ENCODE measurements around the gene MYRF.
A peak's percentile ranks its signal among the peaks of the same experiment; 100 is the strongest.

DNA sequence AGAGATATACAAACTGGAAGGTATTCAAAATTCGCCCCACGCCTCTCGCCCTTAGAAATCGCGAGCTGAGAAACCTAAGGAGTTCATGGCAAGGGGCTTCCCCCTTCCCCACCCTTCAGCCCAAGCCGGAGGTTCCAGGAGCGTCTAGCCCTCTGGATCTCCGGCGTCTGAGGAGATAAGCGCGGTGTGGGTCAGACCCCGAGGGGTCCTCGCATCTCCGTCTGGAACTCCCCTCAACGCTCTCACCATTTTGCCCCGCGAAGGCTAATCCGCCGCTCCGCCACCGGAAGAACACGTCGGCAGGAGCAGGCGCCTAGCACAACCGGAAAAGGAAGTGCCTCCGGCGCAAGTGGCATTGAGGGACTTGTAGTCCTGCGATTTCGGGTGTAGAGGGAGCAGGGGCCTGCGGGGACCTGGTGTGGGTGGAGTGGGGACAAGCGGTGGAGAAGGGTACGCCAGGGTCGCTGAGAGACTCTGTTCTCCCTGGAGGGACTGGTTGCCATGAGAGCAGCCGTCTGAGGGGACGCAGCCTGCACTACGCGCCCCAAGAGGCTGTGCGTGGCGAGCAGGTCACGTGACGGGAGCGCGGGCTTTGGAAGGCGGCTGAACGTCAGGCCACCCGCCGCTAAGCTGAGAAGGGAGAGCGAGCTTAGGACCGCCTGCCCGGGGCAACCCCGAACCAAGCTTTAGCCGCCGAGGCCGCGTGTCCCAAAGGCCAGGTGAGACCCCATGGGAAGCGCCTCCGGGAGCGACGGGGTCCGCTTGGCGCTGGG, 40.1 kb downstream of the MYRF start, which contains the start of the genes FEN1 and TMEM258:
- TF ChIP-seq, protein P1, sequence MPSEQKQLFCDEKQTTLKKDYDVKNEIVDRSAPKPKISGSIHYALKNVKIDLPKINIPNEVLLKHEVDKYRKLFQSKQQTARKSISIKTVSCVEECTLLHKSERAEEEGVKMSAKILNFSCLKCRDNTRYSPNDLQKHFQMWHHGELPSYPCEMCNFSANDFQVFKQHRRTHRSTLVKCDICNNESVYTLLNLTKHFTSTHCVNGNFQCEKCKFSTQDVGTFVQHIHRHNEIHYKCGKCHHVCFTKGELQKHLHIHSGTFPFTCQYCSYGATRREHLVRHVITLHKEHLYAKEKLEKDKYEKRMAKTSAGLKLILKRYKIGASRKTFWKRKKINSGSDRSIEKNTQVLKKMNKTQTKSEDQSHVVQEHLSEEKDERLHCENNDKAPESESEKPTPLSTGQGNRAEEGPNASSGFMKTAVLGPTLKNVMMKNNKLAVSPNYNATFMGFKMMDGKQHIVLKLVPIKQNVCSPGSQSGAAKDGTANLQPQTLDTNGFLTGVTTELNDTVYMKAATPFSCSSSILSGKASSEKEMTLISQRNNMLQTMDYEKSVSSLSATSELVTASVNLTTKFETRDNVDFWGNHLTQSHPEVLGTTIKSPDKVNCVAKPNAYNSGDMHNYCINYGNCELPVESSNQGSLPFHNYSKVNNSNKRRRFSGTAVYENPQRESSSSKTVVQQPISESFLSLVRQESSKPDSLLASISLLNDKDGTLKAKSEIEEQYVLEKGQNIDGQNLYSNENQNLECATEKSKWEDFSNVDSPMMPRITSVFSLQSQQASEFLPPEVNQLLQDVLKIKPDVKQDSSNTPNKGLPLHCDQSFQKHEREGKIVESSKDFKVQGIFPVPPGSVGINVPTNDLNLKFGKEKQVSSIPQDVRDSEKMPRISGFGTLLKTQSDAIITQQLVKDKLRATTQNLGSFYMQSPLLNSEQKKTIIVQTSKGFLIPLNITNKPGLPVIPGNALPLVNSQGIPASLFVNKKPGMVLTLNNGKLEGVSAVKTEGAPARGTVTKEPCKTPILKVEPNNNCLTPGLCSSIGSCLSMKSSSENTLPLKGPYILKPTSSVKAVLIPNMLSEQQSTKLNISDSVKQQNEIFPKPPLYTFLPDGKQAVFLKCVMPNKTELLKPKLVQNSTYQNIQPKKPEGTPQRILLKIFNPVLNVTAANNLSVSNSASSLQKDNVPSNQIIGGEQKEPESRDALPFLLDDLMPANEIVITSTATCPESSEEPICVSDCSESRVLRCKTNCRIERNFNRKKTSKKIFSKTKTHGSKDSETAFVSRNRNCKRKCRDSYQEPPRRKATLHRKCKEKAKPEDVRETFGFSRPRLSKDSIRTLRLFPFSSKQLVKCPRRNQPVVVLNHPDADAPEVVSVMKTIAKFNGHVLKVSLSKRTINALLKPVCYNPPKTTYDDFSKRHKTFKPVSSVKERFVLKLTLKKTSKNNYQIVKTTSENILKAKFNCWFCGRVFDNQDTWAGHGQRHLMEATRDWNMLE (tag by site-specific recombination; conservative IDR thresholded peaks at IDR 0.05; ENCODE audit: low read depth): peak; percentile 87
- TF ChIP-seq ZNF777 (tag by site-specific recombination; IDR thresholded peaks at IDR 0.05; ENCODE audit: borderline replicate concordance) (peak; percentile 22; the same call in 1 of the 2 replicates), ZNF175 (tag by site-specific recombination; IDR thresholded peaks at IDR 0.05) (no peak), ZNF501 (tag by site-specific recombination; IDR thresholded peaks at IDR 0.05) (no peak; the same call in 1 of the 2 replicates), ZBTB8A (tag by site-specific recombination; IDR thresholded peaks at IDR 0.05) (peak; percentile 60), CTCF (tag by site-specific recombination; IDR thresholded peaks at IDR 0.05) (no peak), ZSCAN30 (tag by site-specific recombination; IDR thresholded peaks at IDR 0.05) (peak; percentile 47; the same call in 1 of the 2 replicates), ZFP41 (tag by site-specific recombination; IDR thresholded peaks at IDR 0.05; ENCODE audit: borderline replicate concordance) (no peak), ZNF639 (tag by site-specific recombination; IDR thresholded peaks at IDR 0.05) (no peak)
